Mesendoderm (in vitro differentiated cells): Measurements from ENCODE around the gene PTK7.
"Not testable (repeated sequence)": the region's sequence is repeated elsewhere in the genome, so short reads cannot be mapped to it uniquely, and the experiment has no call there.

ENCODE experiments used
- DNase-seq: peaks from one replicate; pipeline ENCODE4 v3.0.0; 2013
- H2AK5ac ChIP-seq: 2 replicates; pipeline ENCODE4 v1.6.1; 2013; ENCODE audit warnings: low read length, inconsistent platforms
- H2BK120ac ChIP-seq: 2 replicates; pipeline ENCODE4 v1.6.1; 2013; ENCODE audit warnings: low read depth, mild to moderate bottlenecking, low read length, moderate library complexity, mixed read lengths
- H2BK15ac ChIP-seq: replicated peaks from 2 replicates; pipeline ENCODE4 v1.6.1; 2013; ENCODE audit warnings: low read depth, mild to moderate bottlenecking, moderate library complexity
- H2BK5ac ChIP-seq: 2 replicates; pipeline ENCODE4 v1.6.1; 2013; ENCODE audit warnings: low read length, inconsistent platforms
- H3K18ac ChIP-seq: 2 replicates; pipeline ENCODE4 v1.6.1; 2013; ENCODE audit warnings: mild to moderate bottlenecking, low read length, mixed read lengths
- H3K23ac ChIP-seq: one replicate; pipeline ENCODE4 v1.6.1; 2013; ENCODE audit warnings: low read length
- H3K27ac ChIP-seq: 2 replicates; pipeline ENCODE4 v1.5.1; 2013; ENCODE audit warnings: low read depth, mild to moderate bottlenecking, inconsistent platforms, low read length, moderate library complexity
- H3K27me3 ChIP-seq: 2 replicates; pipeline ENCODE4 v1.6.1; 2013; ENCODE audit warnings: low read length, control low read depth, mild to moderate bottlenecking, inconsistent platforms; ENCODE audit not compliant: insufficient read depth, poor library complexity
- H3K36me3 ChIP-seq: 2 replicates; pipeline ENCODE4 v1.6.1; 2013; ENCODE audit warnings: low read length, inconsistent platforms; ENCODE audit not compliant: control insufficient read depth, insufficient read depth
- H3K4ac ChIP-seq: one replicate; pipeline ENCODE4 v1.6.1; 2013; ENCODE audit warnings: low read depth, mild to moderate bottlenecking, low read length, moderate library complexity
- H3K4me1 ChIP-seq: 2 replicates; pipeline ENCODE4 v1.6.1; 2013; ENCODE audit warnings: low read depth, low read length, inconsistent platforms; ENCODE audit not compliant: control insufficient read depth
- H3K4me2 ChIP-seq: 2 replicates; pipeline ENCODE4 v1.6.1; 2013; ENCODE audit warnings: low read length
- H3K4me3 ChIP-seq: 2 replicates; pipeline ENCODE4 v1.5.1; 2013; ENCODE audit warnings: mild to moderate bottlenecking, low read length
- H3K56ac ChIP-seq: one replicate; pipeline ENCODE4 v1.6.1; 2013; ENCODE audit warnings: low read length
- H3K79me1 ChIP-seq: 2 replicates; pipeline ENCODE4 v1.6.1; 2013; ENCODE audit warnings: low read length, inconsistent platforms
- H3K79me2 ChIP-seq: 2 replicates; pipeline ENCODE4 v1.6.1; 2013; ENCODE audit warnings: mild to moderate bottlenecking, low read length; ENCODE audit not compliant: control insufficient read depth, insufficient read depth
- H3K9ac ChIP-seq: 2 replicates; pipeline ENCODE4 v1.6.1; 2013; ENCODE audit warnings: low read length, inconsistent platforms
- H4K5ac ChIP-seq: one replicate; pipeline ENCODE4 v1.6.1; 2013; ENCODE audit warnings: low read length
- H4K8ac ChIP-seq: one replicate; pipeline ENCODE4 v1.6.1; 2013; ENCODE audit warnings: low read depth, mild to moderate bottlenecking, control low read depth, low read length, moderate library complexity
- WGBS: extraction: QIAGEN DNeasy Blood & Tissue Kit; methylation state at CpG from one replicate; pipeline ENCODE4 v1.1.7; 2013; ENCODE audit warnings: low lambda C conversion rate, missing lambda C conversion rate; ENCODE audit not compliant: insufficient coverage; ENCODE audit errors: extremely low coverage; 5-methylcytosine and 5-hydroxymethylcytosine counted together

The PTK7 gene

GRCh38 chr6:43077981-43078511, 1.9 kb downstream of the PTK7 start:
- peak overlapping the region; percentile 77 for H2BK5ac ChIP-seq
- H3K56ac ChIP-seq = peak overlapping the region; percentile 97
- H3K4ac ChIP-seq = peak overlapping the region; percentile 24
- no peaks in the 10 kb centered on the region for H3K36me3 ChIP-seq
- peak overlapping the region; percentile 54 for H3K4me2 ChIP-seq
- H3K79me2 ChIP-seq = peaks cover 59% of the 10 kb centered on the region
- H2AK5ac ChIP-seq = peak overlapping the region; percentile 37
- H3K9ac ChIP-seq = peak overlapping the region; percentile 99
- peak overlapping the region; percentile 87 for H3K27ac ChIP-seq
- H3K79me1 ChIP-seq = peaks cover 13% of the 10 kb centered on the region
- H3K4me1 ChIP-seq = peaks cover 17% of the 10 kb centered on the region
- H3K23ac ChIP-seq = no peak overlapping the region
- H3K27me3 ChIP-seq = no peaks in the 10 kb centered on the region
- H2BK120ac ChIP-seq = no peak overlapping the region
- peak overlapping the region; percentile 68 for H3K18ac ChIP-seq
- WGBS = no CpG with 5 or more reads among the region's 6 CpGs
- H3K4me3 ChIP-seq = peak overlapping the region; percentile 92
- H4K8ac ChIP-seq = no peak overlapping the region
- H4K5ac ChIP-seq = no peak overlapping the region
- no peak overlapping the region for H2BK15ac ChIP-seq
- DNase-seq = peak; percentile 73

GRCh38 chr6:43078691-43079090, 2.6 kb downstream of the PTK7 start:
- Histone ChIP-seq H3K18ac (no peak overlapping the region), H3K27ac (no peak overlapping the region), H2BK5ac (no peak overlapping the region), H4K8ac (no peak overlapping the region), H3K4me1 (peaks cover 17% of the 10 kb centered on the region), H3K4ac (no peak overlapping the region), H2BK120ac (no peak overlapping the region), H3K79me1 (peaks cover 14% of the 10 kb centered on the region), H2BK15ac (no peak overlapping the region), H3K4me3 (no peak overlapping the region), H3K23ac (no peak overlapping the region), H3K56ac (no peak overlapping the region), H3K27me3 (no peaks in the 10 kb centered on the region), H3K9ac (peak overlapping the region; percentile 99), H3K36me3 (no peaks in the 10 kb centered on the region), H3K4me2 (no peak overlapping the region), H2AK5ac (no peak overlapping the region), H3K79me2 (peaks cover 66% of the 10 kb centered on the region), H4K5ac (no peak overlapping the region)
- no peak for DNase-seq
- WGBS = no CpG with 5 or more reads among the region's 2 CpGs

GRCh38 chr6:43081043-43081442, 4.9 kb downstream of the PTK7 start:
- H3K4me2 ChIP-seq = no peak overlapping the region
- H4K5ac ChIP-seq = no peak overlapping the region
- no peak overlapping the region for H4K8ac ChIP-seq
- no peak overlapping the region for H3K4me3 ChIP-seq
- peaks cover 22% of the 10 kb centered on the region for H3K79me1 ChIP-seq
- H3K9ac ChIP-seq = no peak overlapping the region
- H3K18ac ChIP-seq = no peak overlapping the region
- no peak overlapping the region for H2AK5ac ChIP-seq
- no peak overlapping the region for H3K23ac ChIP-seq
- no peak overlapping the region for H3K27ac ChIP-seq
- H2BK15ac ChIP-seq = no peak overlapping the region
- no peak overlapping the region for H2BK120ac ChIP-seq
- DNase-seq = no peak
- H3K4me1 ChIP-seq = peaks cover 14% of the 10 kb centered on the region
- peaks cover 85% of the 10 kb centered on the region for H3K79me2 ChIP-seq
- no CpG with 5 or more reads among the region's 4 CpGs for whole genome bisulfite sequencing
- no peak overlapping the region for H3K56ac ChIP-seq
- H3K36me3 ChIP-seq = no peaks in the 10 kb centered on the region
- H3K27me3 ChIP-seq = no peaks in the 10 kb centered on the region
- no peak overlapping the region for H3K4ac ChIP-seq
- no peak overlapping the region for H2BK5ac ChIP-seq

GRCh38 chr6:43081922-43082321, 5.8 kb downstream of the PTK7 start:
- DNase-seq, H3K56ac ChIP-seq, H3K4me2 ChIP-seq, H3K27me3 ChIP-seq, H4K5ac ChIP-seq, H3K4ac ChIP-seq, H2BK15ac ChIP-seq, H2AK5ac ChIP-seq, H3K36me3 ChIP-seq, H3K9ac ChIP-seq, H2BK120ac ChIP-seq, H4K8ac ChIP-seq, H3K4me3 ChIP-seq, H3K23ac ChIP-seq, H3K27ac ChIP-seq, H3K18ac ChIP-seq, H2BK5ac ChIP-seq: not testable (repeated sequence)
- WGBS = no CpG with 5 or more reads among the region's 9 CpGs
- Histone ChIP-seq H3K79me2 (peaks cover 87% of the 10 kb centered on the region), H3K4me1 (peaks cover 14% of the 10 kb centered on the region), H3K79me1 (peaks cover 24% of the 10 kb centered on the region)

- H4K5ac ChIP-seq = no peak overlapping the region
- no peak overlapping the region for H2AK5ac ChIP-seq
- H3K18ac ChIP-seq = no peak overlapping the region
- peaks cover 8% of the 10 kb centered on the region for H3K4me1 ChIP-seq
- no peak overlapping the region for H2BK5ac ChIP-seq
- H3K4me3 ChIP-seq = no peak overlapping the region
- no peak overlapping the region for H3K56ac ChIP-seq
- H3K4me2 ChIP-seq = no peak overlapping the region
- H3K27me3 ChIP-seq = no peaks in the 10 kb centered on the region
- H3K79me2 ChIP-seq = peaks cover 87% of the 10 kb centered on the region
- H3K4ac ChIP-seq = no peak overlapping the region
- H3K36me3 ChIP-seq = no peaks in the 10 kb centered on the region
- no peak overlapping the region for H3K27ac ChIP-seq
- H3K9ac ChIP-seq = peak overlapping the region; percentile 8
- H4K8ac ChIP-seq = no peak overlapping the region
- peak; percentile 53 for DNase-seq
- no peak overlapping the region for H2BK15ac ChIP-seq
- H3K79me1 ChIP-seq = peaks cover 24% of the 10 kb centered on the region
- H3K23ac ChIP-seq = no peak overlapping the region
- no CpG with 5 or more reads among the region's 13 CpGs for WGBS
- H2BK120ac ChIP-seq = no peak overlapping the region
These were observed 6.9 kb downstream of the PTK7 start for GRCh38 chr6:43082806-43083655.
